T-cell (primary cell): ENCODE data around the gene ALDH3A2. TPM values are rescaled to one million over a fixed set of nuclear protein-coding genes. Genes with fewer than 3 reads are reported as not detected.

Experiments used
- ATAC-seq, 4 experiments: fragments of 200-7000 bp in 3 of 4; fragments of 150-1000 bp in 1 of 4; cut with Tn5 transposase; replicated peaks in 1 of 4; 1 replicate in 3 of 4; 2 replicates in 1 of 4; pipeline ENCODE4 v1.10.0; 2021; ENCODE audit warnings: moderate library complexity in 3 of 4, mild to moderate bottlenecking in 2 of 4, moderate number of reproducible peaks in 1 of 4
- CTCF ChIA-PET, 2 donors: fragments of 300-600 bp; sonication (Branson Sonifier 250); formaldehyde crosslinking; loops; one replicate each; lab custom pipeline; 2022; ENCODE audit warnings: antibody characterized with exemption in 2 of 2; lab: Charles Lee
- POLR2A ChIA-PET, 2 donors: fragments of 300-600 bp; sonication (Branson Sonifier 250); formaldehyde crosslinking; loops; one replicate each; lab custom pipeline; 2022; ENCODE audit warnings: antibody characterized with exemption in 2 of 2; lab: Charles Lee
- DNase-seq, 35 experiments: peaks; one replicate each; pipeline versions ENCODE4 v3.0.0 to v3.0.0-alpha.2; 2013 to 2023
- H3K27ac ChIP-seq: one replicate; pipeline ENCODE4 v1.5.1; 2013; ENCODE audit warnings: low read length
- H3K27me3 ChIP-seq, 2 experiments: replicated peaks in 1 of 2; 1 replicate in 1 of 2; 2 replicates in 1 of 2; pipeline versions ENCODE4 v1.6.1 to v1.7.0; 2013; ENCODE audit warnings: low read length in 1 of 2, mixed read lengths in 1 of 2; ENCODE audit not compliant: control insufficient read depth in 2 of 2, insufficient read depth in 2 of 2; ENCODE audit errors: extremely low read depth in 1 of 2
- H3K36me3 ChIP-seq, 2 donors: 1 replicate in 1 of 2; 2 replicates in 1 of 2; pipeline versions ENCODE4 v1.6.1 to v1.7.0; 2013; ENCODE audit warnings: low read length in 1 of 2; ENCODE audit not compliant: control insufficient read depth in 2 of 2, insufficient read depth in 1 of 2; ENCODE audit errors: extremely low read depth in 1 of 2
- H3K4me1 ChIP-seq, 2 experiments: 1 replicate in 1 of 2; 2 replicates in 1 of 2; pipeline versions ENCODE4 v1.6.1 to v1.7.0; 2013; ENCODE audit warnings: low read length in 2 of 2, mixed read lengths in 1 of 2; ENCODE audit not compliant: insufficient read depth in 2 of 2, control insufficient read depth in 1 of 2; ENCODE audit errors: extremely low read depth in 1 of 2
- H3K4me3 ChIP-seq, 2 donors: 1 replicate in 1 of 2; 2 replicates in 1 of 2; pipeline versions ENCODE4 v1.5.1 to v1.7.0; 2013; ENCODE audit warnings: mild to moderate bottlenecking in 2 of 2, low read length in 1 of 2, moderate library complexity in 1 of 2; ENCODE audit not compliant: control insufficient read depth in 1 of 2; ENCODE audit errors: extremely low read depth in 1 of 2
- H3K9me3 ChIP-seq: 2 replicates; pipeline ENCODE4 v1.7.0; 2013
- H3K27ac Mint-ChIP-seq, 2 donors: one replicate each; pipeline ENCODE4 v1.8.0; 2020 to 2021; ENCODE audit warnings: mild to moderate bottlenecking in 2 of 2, mixed read lengths in 2 of 2
- H3K27me3 Mint-ChIP-seq, 2 donors: one replicate each; pipeline ENCODE4 v1.8.0; 2021 to 2022; ENCODE audit warnings: mixed read lengths in 2 of 2
- H3K36me3 Mint-ChIP-seq: one replicate; pipeline ENCODE4 v1.8.0; 2021; ENCODE audit warnings: mixed read lengths
- H3K4me1 Mint-ChIP-seq, 3 donors: one replicate each; pipeline ENCODE4 v1.8.0; 2020 to 2022; ENCODE audit warnings: mixed read lengths in 3 of 3, mild to moderate bottlenecking in 1 of 3
- H3K4me3 Mint-ChIP-seq, 3 donors: one replicate each; pipeline ENCODE4 v1.8.0; 2020 to 2022; ENCODE audit warnings: mild to moderate bottlenecking in 3 of 3, mixed read lengths in 3 of 3, moderate library complexity in 3 of 3
- H3K9me3 Mint-ChIP-seq, 3 donors: one replicate each; pipeline ENCODE4 v1.8.0; 2020 to 2022; ENCODE audit warnings: mixed read lengths in 3 of 3
- WGBS: methylation state at CpG from one replicate; pipeline ENCODE4 v1.1.5; 2013; ENCODE audit warnings: missing lambda C conversion rate; ENCODE audit not compliant: insufficient coverage; 5-methylcytosine and 5-hydroxymethylcytosine counted together
- total RNA-seq, 35 experiments: library from RNA in 6 of 35; stranded (reverse) in 6 of 35; fragments of 120-200 nt in 1 of 35; gene quantifications; one replicate each; pipeline versions ENCODE4 v1.2.1 to v1.2.4 and lab custom pipeline; 2013 to 2026

ALDH3A2 gene
- total RNA-seq, 5 donors from 2014 or later (not counting 1 experiment from before 2014, with no cell fraction given), result 21.9 to 38.0 (median 35.7) TPM

GRCh38 chr17:19619705-19620325, 28.7 kb upstream of the ALDH3A2 start:
- Histone ChIP-seq H3K27me3 (peaks cover 0 to 3% of the 10 kb centered on the region in 2 experiments), H3K9me3 (peaks cover 5% of the 10 kb centered on the region), H3K27ac (no peak overlapping the region), H3K36me3 (no peaks in the 10 kb centered on the region), H3K4me1 (no peaks in the 10 kb centered on the region), H3K4me3 (no peak overlapping the region)
- CTCF ChIA-PET, result no interaction called here
- no peak overlapping the region for H3K4me3 Mint-ChIP-seq
- ATAC-seq (no peak), DNase-seq (no peak)
- H3K27me3 Mint-ChIP-seq, result peaks cover 3 to 11% of the 10 kb centered on the region in 2 donors
- peaks cover 18 to 47% (median 37%) of the 10 kb centered on the region in 3 donors for H3K9me3 Mint-ChIP-seq
- POLR2A ChIA-PET, result no interaction called here
- 100% methylated on average over 1 of the region's 2 CpGs for WGBS
- peaks cover 13% of the 10 kb centered on the region for H3K36me3 Mint-ChIP-seq
- no peak overlapping the region for H3K27ac Mint-ChIP-seq
- no peaks in the 10 kb centered on the region for H3K4me1 Mint-ChIP-seq

GRCh38 chr17:19621697-19622096, 26.9 kb upstream of the ALDH3A2 start:
- Mint-ChIP-seq H3K4me1 (no peaks in the 10 kb centered on the region), H3K27ac (no peak overlapping the region), H3K4me3 (no peak overlapping the region), H3K27me3 (peaks cover 5 to 11% of the 10 kb centered on the region in 2 donors), H3K36me3 (peaks cover 13% of the 10 kb centered on the region), H3K9me3 (peaks cover 18 to 46% (median 37%) of the 10 kb centered on the region in 3 donors)
- no peak for ATAC-seq
- Histone ChIP-seq H3K4me1 (no peaks in the 10 kb centered on the region), H3K27me3 (peaks cover 0 to 3% of the 10 kb centered on the region in 2 experiments), H3K9me3 (peaks cover 5% of the 10 kb centered on the region), H3K27ac (no peak overlapping the region), H3K36me3 (no peaks in the 10 kb centered on the region), H3K4me3 (no peak overlapping the region)
- WGBS, result 100% methylated on average over 1 of the region's 1 CpG
- DNase-seq, result no peak
- ChIA-PET POLR2A (no interaction called here), CTCF (no interaction called here)

GRCh38 chr17:19626079-19626478, 22.5 kb upstream of the ALDH3A2 start:
- Histone ChIP-seq H3K27me3 (peaks cover 0 to 3% of the 10 kb centered on the region in 2 experiments), H3K4me3 (no peak overlapping the region), H3K36me3 (no peaks in the 10 kb centered on the region), H3K27ac (no peak overlapping the region), H3K4me1 (no peaks in the 10 kb centered on the region), H3K9me3 (no peaks in the 10 kb centered on the region)
- ATAC-seq (no peak), DNase-seq (no peak)
- ChIA-PET POLR2A (no interaction called here), CTCF (interaction anchor here in 1 of 2 donors (0.6 kb wide), 1 partner anchor 651 kb away, joined by 3 read pairs; no protein-coding TSS in a partner anchor)
- 95% methylated on average over 3 of the region's 4 CpGs for WGBS
- Mint-ChIP-seq H3K36me3 (no peaks in the 10 kb centered on the region), H3K9me3 (peaks cover 0 to 11% (median 10%) of the 10 kb centered on the region in 3 donors), H3K4me1 (no peaks in the 10 kb centered on the region), H3K4me3 (no peak overlapping the region), H3K27me3 (peaks cover 7 to 10% of the 10 kb centered on the region in 2 donors), H3K27ac (no peak overlapping the region)

- ATAC-seq, result no peak
- H3K27ac ChIP-seq, result no peak overlapping the region
- Mint-ChIP-seq H3K27me3 (peaks cover 11 to 16% of the 10 kb centered on the region in 2 donors), H3K36me3 (no peaks in the 10 kb centered on the region), H3K27ac (no peak overlapping the region), H3K4me1 (no peaks in the 10 kb centered on the region), H3K9me3 (no peaks in the 10 kb centered on the region), H3K4me3 (no peak overlapping the region)
- H3K9me3 ChIP-seq, result no peaks in the 10 kb centered on the region
- ChIA-PET CTCF (interaction anchor here in 1 of 2 donors (0.5 kb wide), 1 partner anchor 205 kb away, joined by 3 read pairs; no protein-coding TSS in a partner anchor), POLR2A (no interaction called here)
- 90% methylated on average over 2 of the region's 3 CpGs for WGBS
- no peak for DNase-seq
- no peaks in the 10 kb centered on the region for H3K4me1 ChIP-seq
- H3K27me3 ChIP-seq, result peaks cover 0 to 3% of the 10 kb centered on the region in 2 experiments
- no peak overlapping the region for H3K4me3 ChIP-seq
- no peaks in the 10 kb centered on the region for H3K36me3 ChIP-seq
These were observed 19.1 kb upstream of the ALDH3A2 start for GRCh38 chr17:19629449-19629848.

- CTCF ChIA-PET, result interaction anchor here in 1 of 2 donors (0.5 kb wide), 1 partner anchor 205 kb away, joined by 3 read pairs; no protein-coding TSS in a partner anchor
- no peaks in the 10 kb centered on the region for H3K36me3 Mint-ChIP-seq
- ATAC-seq, result no peak
These were observed 18.5 kb upstream of the ALDH3A2 start for GRCh38 chr17:19630035-19630434.

GRCh38 chr17:19630661-19631060, 17.9 kb upstream of the ALDH3A2 start:
- H3K36me3 ChIP-seq, result no peaks in the 10 kb centered on the region
- DNase-seq, result no peak
- Mint-ChIP-seq H3K9me3 (no peaks in the 10 kb centered on the region), H3K36me3 (no peaks in the 10 kb centered on the region), H3K27ac (no peak overlapping the region), H3K4me3 (no peak overlapping the region), H3K4me1 (no peaks in the 10 kb centered on the region), H3K27me3 (peaks cover 19 to 24% of the 10 kb centered on the region in 2 donors)
- ATAC-seq, result no peak
- POLR2A ChIA-PET, result no interaction called here
- H3K9me3 ChIP-seq, result no peaks in the 10 kb centered on the region
- H3K27me3 ChIP-seq, result peaks cover 0 to 3% of the 10 kb centered on the region in 2 experiments
- CTCF ChIA-PET, result interaction anchor here in 1 of 2 donors (0.6 kb wide), 1 partner anchor 29 kb away, joined by 3 read pairs; no protein-coding TSS in a partner anchor
- WGBS, result 80% methylated on average over 1 of the region's 1 CpG
- H3K27ac ChIP-seq, result no peak overlapping the region
- H3K4me3 ChIP-seq, result no peak overlapping the region
- H3K4me1 ChIP-seq, result no peaks in the 10 kb centered on the region

More at GRCh38 chr17:19630035-19630434, 18.5 kb upstream of the ALDH3A2 start:
- Mint-ChIP-seq H3K9me3 (no peaks in the 10 kb centered on the region), H3K4me1 (no peaks in the 10 kb centered on the region), H3K27me3 (peaks cover 13 to 20% of the 10 kb centered on the region in 2 donors), H3K27ac (no peak overlapping the region), H3K4me3 (no peak overlapping the region)
- Histone ChIP-seq H3K4me1 (no peaks in the 10 kb centered on the region), H3K9me3 (no peaks in the 10 kb centered on the region), H3K27ac (no peak overlapping the region), H3K36me3 (no peaks in the 10 kb centered on the region), H3K27me3 (peaks cover 0 to 3% of the 10 kb centered on the region in 2 experiments), H3K4me3 (no peak overlapping the region)
- POLR2A ChIA-PET, result no interaction called here
- DNase-seq, result no peak
- 64% methylated on average over 4 of the region's 4 CpGs for WGBS
